ENCODE results near the gene MTHFD2. TPM values are rescaled to one million over a fixed set of nuclear protein-coding genes. Genes with fewer than 3 reads are reported as not detected.

Gene MTHFD2
- total and polyA plus RNA-seq, 2 donors (not counting 3 experiments of a cell fraction or from before 2014, with no cell fraction given), result 25.6 to 83.2 TPM

- CTCF ChIA-PET, result interaction anchor here (1.0 kb wide), 1 partner anchor 10 kb away, joined by 3 read pairs; the partner anchor contains the start of gene MTHFD2
- no peak for FAIRE-seq
- intact Hi-C loops (cut with micrococcal nuclease), result no loop called here
Measured at GRCh38 chr2:74188696-74189095, 9.7 kb upstream of the MTHFD2 start.

More at GRCh38 chr2:74188696-74189095, 9.7 kb upstream of the MTHFD2 start:
- dilution Hi-C loops (cut with MboI; ENCODE audit: extremely low pct_ligation_motif_present, low sequenced_read_pairs), result no loop called here
- no TSS peak for BruUV-seq (replicated peaks)
- no peak overlapping the region for H2AFZ ChIP-seq (ENCODE audit: low read depth, low read length)
- H3K9me3 ChIP-seq (replicated peaks; ENCODE audit: control insufficient read depth, insufficient read depth, low read length), result no peaks in the 10 kb centered on the region
- POLR2A ChIA-PET, result no interaction called here
- H3K4me1 ChIP-seq (ENCODE audit: control insufficient read depth, extremely low read depth, insufficient read depth, low read length), result no peaks in the 10 kb centered on the region
- H3K27ac ChIP-seq (ENCODE audit: insufficient read depth, low read depth, low read length), result no peak overlapping the region
- no peaks in the 10 kb centered on the region for H3K9me1 ChIP-seq (replicated peaks; ENCODE audit: control insufficient read depth, extremely low read depth, insufficient read depth, low read length)
- no peak overlapping the region for H3K4me3 ChIP-seq (replicated peaks in 1 of 3; ENCODE audit: insufficient read depth in 1 of 3, low read depth in 1 of 3, low read length in 3 of 3)
- peaks cover 0 to 4% of the 10 kb centered on the region in 2 experiments for H3K27me3 ChIP-seq (ENCODE audit: control insufficient read depth in 2 of 2, insufficient read depth in 2 of 2, low read length in 2 of 2)
- no peak overlapping the region for H3K9ac ChIP-seq (replicated peaks; ENCODE audit: extremely low read depth, insufficient read depth, low read length)
- H3K79me2 ChIP-seq (ENCODE audit: control insufficient read depth, insufficient read depth, low read length), result no peaks in the 10 kb centered on the region
- no peaks in the 10 kb centered on the region for H3K36me3 ChIP-seq (ENCODE audit: control insufficient read depth in 2 of 2, extremely low read depth in 1 of 2, insufficient read depth in 2 of 2, low read length in 2 of 2)
- DNase-seq (ENCODE audit: low read depth, low spot score), result no peak
- no peaks in the 10 kb centered on the region for H4K20me1 ChIP-seq (replicated peaks; ENCODE audit: control insufficient read depth, extremely low read depth, insufficient read depth, low read length)
- no peak overlapping the region for H3K4me2 ChIP-seq (ENCODE audit: insufficient read depth, low read length)
- TF ChIP-seq GATA2 (IDR thresholded peaks at IDR 0.05; ENCODE audit: insufficient read depth, insufficient read length, low read depth, low read length), result no peak
- no peak for TF ChIP-seq POLR2AphosphoS5 (IDR thresholded peaks at IDR 0.05; ENCODE audit: insufficient read depth, low read depth, low read length)
- TF ChIP-seq MAX (IDR thresholded peaks at IDR 0.05; ENCODE audit: insufficient read depth, insufficient read length), result no peak
- TF ChIP-seq CTCF (IDR thresholded peaks at IDR 0.05; ENCODE audit: extremely low read depth in 1 of 2, insufficient read depth in 1 of 2, low read depth in 1 of 2, low read length in 2 of 2), result no peak
- TF ChIP-seq EZH2 (IDR thresholded peaks at IDR 0.05; ENCODE audit: borderline replicate concordance, low read depth, low read length, severe bottlenecking), result no peak
- TF ChIP-seq FOS (IDR thresholded peaks at IDR 0.05; ENCODE audit: borderline replicate concordance, insufficient read depth, low read length), result no peak
- no peak for TF ChIP-seq POLR2A (IDR thresholded peaks at IDR 0.05; ENCODE audit: low read depth, low read length)
- no peak for TF ChIP-seq MYC (IDR thresholded peaks at IDR 0.05; ENCODE audit: low read depth, low read length)
- TF ChIP-seq JUN (IDR thresholded peaks at IDR 0.05; ENCODE audit: borderline replicate concordance, insufficient read depth, insufficient read length, low read depth), result no peak

Measured in endothelial cell of umbilical vein (primary cell).